ENCODE measurements around the gene BRPF3. TPM values are rescaled to one million over a fixed set of nuclear protein-coding genes. Genes with fewer than 3 reads are reported as not detected.

BRPF3 gene
- total RNA-seq, 4 donors from 2014 or later = 14.9 to 35.5 (median 28.2) TPM

- no peak overlapping the region for H3K4me3 ChIP-seq
These were observed 42.3 kb upstream of the BRPF3 start for GRCh38 chr6:36154286-36154685.

GRCh38 chr6:36155662-36156061, 40.9 kb upstream of the BRPF3 start:
- ATAC-seq (no peak), DNase-seq (no peak)
- Histone ChIP-seq H3K27me3 (no peaks in the 10 kb centered on the region), H3K4me3 (no peak overlapping the region), H3K4me1 (no peaks in the 10 kb centered on the region), H3K27ac (no peak overlapping the region), H3K9me3 (no peaks in the 10 kb centered on the region), H3K36me3 (no peaks in the 10 kb centered on the region)
- in situ Hi-C loops (cut with MboI; ENCODE audit: low sequenced_read_pairs in 4 of 4) (no loop called here), intact Hi-C loops (cut with DNase I; ENCODE audit: low total_unique reads) (no loop called here)
- TF ChIP-seq, protein P1, sequence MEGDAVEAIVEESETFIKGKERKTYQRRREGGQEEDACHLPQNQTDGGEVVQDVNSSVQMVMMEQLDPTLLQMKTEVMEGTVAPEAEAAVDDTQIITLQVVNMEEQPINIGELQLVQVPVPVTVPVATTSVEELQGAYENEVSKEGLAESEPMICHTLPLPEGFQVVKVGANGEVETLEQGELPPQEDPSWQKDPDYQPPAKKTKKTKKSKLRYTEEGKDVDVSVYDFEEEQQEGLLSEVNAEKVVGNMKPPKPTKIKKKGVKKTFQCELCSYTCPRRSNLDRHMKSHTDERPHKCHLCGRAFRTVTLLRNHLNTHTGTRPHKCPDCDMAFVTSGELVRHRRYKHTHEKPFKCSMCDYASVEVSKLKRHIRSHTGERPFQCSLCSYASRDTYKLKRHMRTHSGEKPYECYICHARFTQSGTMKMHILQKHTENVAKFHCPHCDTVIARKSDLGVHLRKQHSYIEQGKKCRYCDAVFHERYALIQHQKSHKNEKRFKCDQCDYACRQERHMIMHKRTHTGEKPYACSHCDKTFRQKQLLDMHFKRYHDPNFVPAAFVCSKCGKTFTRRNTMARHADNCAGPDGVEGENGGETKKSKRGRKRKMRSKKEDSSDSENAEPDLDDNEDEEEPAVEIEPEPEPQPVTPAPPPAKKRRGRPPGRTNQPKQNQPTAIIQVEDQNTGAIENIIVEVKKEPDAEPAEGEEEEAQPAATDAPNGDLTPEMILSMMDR (IDR thresholded peaks at IDR 0.05 in 4 of 5, conservative IDR thresholded peaks at IDR 0.05 in 1 of 5) = no peak
- TF ChIP-seq POLR2A (IDR thresholded peaks at IDR 0.05) = no peak

More at GRCh38 chr6:36154286-36154685, 42.3 kb upstream of the BRPF3 start:
- H3K9me3 ChIP-seq = no peaks in the 10 kb centered on the region
- no peaks in the 10 kb centered on the region for H3K27me3 ChIP-seq
- peaks cover 6 to 12% of the 10 kb centered on the region in 2 donors for H3K4me1 ChIP-seq
- DNase-seq (no peak), ATAC-seq (no peak)
- intact Hi-C loops (cut with DNase I; ENCODE audit: low total_unique reads) = no loop called here
- TF ChIP-seq POLR2A (IDR thresholded peaks at IDR 0.05) = no peak
- TF ChIP-seq, protein P1 (IDR thresholded peaks at IDR 0.05 in 4 of 5, conservative IDR thresholded peaks at IDR 0.05 in 1 of 5) = no peak
- in situ Hi-C loops (cut with MboI; ENCODE audit: low sequenced_read_pairs in 4 of 4) = no loop called here
- no peak overlapping the region for H3K27ac ChIP-seq
- no peaks in the 10 kb centered on the region for H3K36me3 ChIP-seq

DNA sequence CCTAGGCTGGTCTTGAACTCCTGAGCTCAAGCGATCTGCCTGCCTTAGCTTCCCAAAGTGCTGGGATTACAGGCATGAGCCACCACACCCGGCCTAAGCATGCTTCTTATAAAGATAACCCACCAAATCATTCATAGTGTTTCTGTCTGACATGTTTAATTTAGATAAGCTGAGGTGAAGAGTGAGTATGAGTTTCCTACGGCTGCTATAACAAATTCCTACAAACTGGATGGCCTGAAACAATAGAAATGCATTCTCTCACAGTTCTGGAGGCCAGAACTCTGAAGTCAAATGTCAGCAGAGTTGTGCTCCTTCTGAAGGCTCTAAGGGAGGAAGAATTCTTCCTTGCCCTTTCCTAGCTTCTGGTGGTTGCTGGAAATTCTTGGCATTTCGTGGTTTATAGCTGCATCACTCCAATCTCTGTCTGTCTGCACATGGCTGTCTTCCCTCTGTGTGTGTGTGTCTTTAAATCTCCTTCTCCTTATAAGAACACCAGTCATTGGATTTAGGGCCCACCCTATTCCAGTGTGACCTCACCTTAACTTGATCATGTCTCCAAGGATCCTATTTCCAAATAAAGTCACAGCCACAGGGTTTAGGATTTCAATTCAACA, 36.3 kb upstream of the BRPF3 start:
- no peak for DNase-seq
- Histone ChIP-seq H3K9me3 (no peaks in the 10 kb centered on the region), H3K27ac (no peak overlapping the region), H3K36me3 (no peaks in the 10 kb centered on the region), H3K27me3 (no peaks in the 10 kb centered on the region), H3K4me1 (no peaks in the 10 kb centered on the region), H3K4me3 (no peak overlapping the region)
- intact Hi-C loops (cut with DNase I; ENCODE audit: low total_unique reads) = no loop called here
- in situ Hi-C loops (cut with MboI; ENCODE audit: low sequenced_read_pairs in 4 of 4) = no loop called here
- no peak for TF ChIP-seq POLR2A (IDR thresholded peaks at IDR 0.05)
- TF ChIP-seq, protein P1 (IDR thresholded peaks at IDR 0.05 in 4 of 5, conservative IDR thresholded peaks at IDR 0.05 in 1 of 5) = no peak
- ATAC-seq = no peak

DNA sequence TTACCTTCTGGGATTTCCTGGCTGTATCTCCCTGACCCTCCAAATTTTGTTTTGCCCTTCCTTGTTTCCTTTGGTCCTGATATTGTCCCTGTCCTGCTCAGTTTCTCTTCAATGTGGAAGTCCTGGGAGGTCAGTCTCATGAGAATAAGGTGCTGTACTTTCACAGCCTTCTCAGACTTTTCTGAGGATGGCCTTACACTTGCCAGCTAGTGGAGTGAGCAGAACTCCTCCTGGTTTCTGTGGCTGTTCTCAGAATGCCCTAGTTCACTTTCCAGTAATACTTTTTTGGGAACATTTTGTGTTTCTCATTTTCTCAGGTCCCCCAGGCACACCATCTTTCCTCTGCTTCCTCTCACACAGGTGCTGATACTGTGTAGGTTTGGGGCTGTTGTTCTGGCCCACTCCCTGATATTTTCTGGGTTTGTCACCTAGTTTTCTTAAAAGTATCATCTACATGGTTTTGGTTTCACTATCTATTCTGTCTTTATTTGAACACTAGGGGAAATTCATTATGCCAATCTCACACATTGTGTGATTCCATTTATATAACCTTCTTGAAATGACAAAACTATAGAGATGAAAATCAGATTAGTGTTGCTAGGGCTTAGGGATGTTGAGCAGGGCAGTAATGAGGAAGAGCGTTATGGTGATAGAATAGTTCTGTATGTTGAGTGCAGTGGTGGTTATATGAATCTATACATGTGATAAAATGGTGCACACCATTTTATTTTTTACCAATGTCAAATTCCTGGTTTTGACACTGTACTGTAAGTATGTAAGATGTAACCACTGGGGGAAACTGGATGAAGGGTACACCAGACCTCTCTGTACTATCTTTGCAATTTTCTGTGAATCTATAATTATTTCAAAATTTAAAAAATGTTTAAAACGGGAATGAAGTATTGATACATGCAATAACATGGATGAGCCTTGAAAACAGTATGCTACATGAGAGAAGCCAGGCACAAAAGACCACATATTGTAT, 27.2 kb upstream of the BRPF3 start:
- Histone ChIP-seq H3K4me1 (no peaks in the 10 kb centered on the region), H3K27ac (no peak overlapping the region), H3K27me3 (no peaks in the 10 kb centered on the region), H3K9me3 (no peaks in the 10 kb centered on the region), H3K4me3 (no peak overlapping the region), H3K36me3 (no peaks in the 10 kb centered on the region)
- no peak for ATAC-seq
- intact Hi-C loops (cut with DNase I; ENCODE audit: low total_unique reads) (no loop called here), in situ Hi-C loops (cut with MboI; ENCODE audit: low sequenced_read_pairs in 4 of 4) (no loop called here)
- DNase-seq = no peak
- TF ChIP-seq, protein P1 (IDR thresholded peaks at IDR 0.05 in 4 of 5, conservative IDR thresholded peaks at IDR 0.05 in 1 of 5) = no peak
- no peak for TF ChIP-seq POLR2A (IDR thresholded peaks at IDR 0.05)

Measured in gastrocnemius medialis (tissue), 4 donors.